Left renal cortex interstitium (tissue), 4 donors: ENCODE data around the gene POTEF. TPM values are rescaled to one million over a fixed set of nuclear protein-coding genes. Genes with fewer than 3 reads are reported as not detected.
"Not testable (repeated sequence)": the region's sequence is repeated elsewhere in the genome, so short reads cannot be mapped to it uniquely, and the experiment has no call there.

Experiments used
- DNase-seq, 4 donors: peaks; one replicate each; pipeline ENCODE4 v3.0.0-alpha.2; 2013; ENCODE audit warnings: low read depth in 4 of 4, low spot score in 2 of 4, missing footprints in 1 of 4
- polyA plus RNA-seq, 4 donors: library from polyadenylated mRNA; unstranded; fragments of 120-200 nt; gene quantifications; one replicate each; pipeline ENCODE4 v1.2.1, GENCODE V29; 2013; ENCODE audit not compliant: insufficient read length in 4 of 4

The POTEF gene
- under 1 TPM in 3 of 4 donors, not detected in 1; 0.10 to 0.13 (median 0.11) TPM for polyA plus RNA-seq

GRCh38 chr2:130129120-130129829, at the start of gene POTEF:
Gene POTEF (minus strand): TSS chr2:130129222. CDS start chr2:130120515, 8,707 bp downstream.
- DNase-seq, result not testable (repeated sequence)

- not testable (repeated sequence) for DNase-seq
Measured at GRCh38 chr2:130174866-130175265, 45.8 kb upstream of the POTEF start.

GRCh38 chr2:130169896-130170295, 40.9 kb upstream of the POTEF start:
- DNase-seq, result no peak

GRCh38 chr2:130169163-130169562, 40.1 kb upstream of the POTEF start:
- not testable (repeated sequence) for DNase-seq

- not testable (repeated sequence) for DNase-seq
Measured at GRCh38 chr2:130166611-130167010, 37.6 kb upstream of the POTEF start.

- no peak for DNase-seq
Measured at GRCh38 chr2:130165293-130166016, 36.4 kb upstream of the POTEF start.

- DNase-seq, result no peak
Measured at GRCh38 chr2:130162968-130163367, 33.9 kb upstream of the POTEF start.

- DNase-seq, result not testable (repeated sequence)
Measured at GRCh38 chr2:130162486-130162885, 33.5 kb upstream of the POTEF start.

GRCh38 chr2:130160838-130161705, 32.0 kb upstream of the POTEF start:
- not testable (repeated sequence) for DNase-seq

- DNase-seq, result no peak
Measured at GRCh38 chr2:130160131-130160530, 31.1 kb upstream of the POTEF start.

GRCh38 chr2:130159376-130159775, 30.4 kb upstream of the POTEF start:
- not testable (repeated sequence) for DNase-seq

GRCh38 chr2:130158631-130159030, 29.6 kb upstream of the POTEF start:
- DNase-seq, result no peak

- not testable (repeated sequence) for DNase-seq
Measured at GRCh38 chr2:130157825-130158514, 28.9 kb upstream of the POTEF start.

- DNase-seq, result not testable (repeated sequence)
Measured at GRCh38 chr2:130157354-130157753, 28.3 kb upstream of the POTEF start.

GRCh38 chr2:130156624-130157004, 27.6 kb upstream of the POTEF start:
- no peak for DNase-seq

GRCh38 chr2:130155956-130156623, 27.1 kb upstream of the POTEF start:
- DNase-seq, result not testable (repeated sequence)

- no peak for DNase-seq
Measured at GRCh38 chr2:130154773-130155765, 26.0 kb upstream of the POTEF start.

GRCh38 chr2:130154423-130154770, 25.4 kb upstream of the POTEF start:
- DNase-seq, result not testable (repeated sequence)
